ENCODE measurements around the gene NCF4.

NCF4 gene

GRCh38 chr22:36910461-36910860, 49.7 kb downstream of the NCF4 start:
- TF ChIP-seq, protein P1, sequence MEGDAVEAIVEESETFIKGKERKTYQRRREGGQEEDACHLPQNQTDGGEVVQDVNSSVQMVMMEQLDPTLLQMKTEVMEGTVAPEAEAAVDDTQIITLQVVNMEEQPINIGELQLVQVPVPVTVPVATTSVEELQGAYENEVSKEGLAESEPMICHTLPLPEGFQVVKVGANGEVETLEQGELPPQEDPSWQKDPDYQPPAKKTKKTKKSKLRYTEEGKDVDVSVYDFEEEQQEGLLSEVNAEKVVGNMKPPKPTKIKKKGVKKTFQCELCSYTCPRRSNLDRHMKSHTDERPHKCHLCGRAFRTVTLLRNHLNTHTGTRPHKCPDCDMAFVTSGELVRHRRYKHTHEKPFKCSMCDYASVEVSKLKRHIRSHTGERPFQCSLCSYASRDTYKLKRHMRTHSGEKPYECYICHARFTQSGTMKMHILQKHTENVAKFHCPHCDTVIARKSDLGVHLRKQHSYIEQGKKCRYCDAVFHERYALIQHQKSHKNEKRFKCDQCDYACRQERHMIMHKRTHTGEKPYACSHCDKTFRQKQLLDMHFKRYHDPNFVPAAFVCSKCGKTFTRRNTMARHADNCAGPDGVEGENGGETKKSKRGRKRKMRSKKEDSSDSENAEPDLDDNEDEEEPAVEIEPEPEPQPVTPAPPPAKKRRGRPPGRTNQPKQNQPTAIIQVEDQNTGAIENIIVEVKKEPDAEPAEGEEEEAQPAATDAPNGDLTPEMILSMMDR (IDR thresholded peaks at IDR 0.05; ENCODE audit: control insufficient read depth, extremely low read depth, insufficient read depth), result no peak
- no peak overlapping the region for H3K4me3 ChIP-seq (ENCODE audit: low read depth, low read length)
- peak; percentile 26 for DNase-seq (ENCODE audit: low read depth)

- DNase-seq (ENCODE audit: low read depth), result no peak
- H3K4me3 ChIP-seq (ENCODE audit: low read depth, low read length), result no peak overlapping the region
- TF ChIP-seq, protein P1 (IDR thresholded peaks at IDR 0.05; ENCODE audit: control insufficient read depth, extremely low read depth, insufficient read depth), result no peak
Measured at GRCh38 chr22:36911887-36912661, 51.3 kb downstream of the NCF4 start.

GRCh38 chr22:36912694-36913426, 52.1 kb downstream of the NCF4 start:
- DNase-seq (ENCODE audit: low read depth), result no peak
- H3K4me3 ChIP-seq (ENCODE audit: low read depth, low read length), result no peak overlapping the region
- TF ChIP-seq, protein P1 (IDR thresholded peaks at IDR 0.05; ENCODE audit: control insufficient read depth, extremely low read depth, insufficient read depth), result no peak

DNA sequence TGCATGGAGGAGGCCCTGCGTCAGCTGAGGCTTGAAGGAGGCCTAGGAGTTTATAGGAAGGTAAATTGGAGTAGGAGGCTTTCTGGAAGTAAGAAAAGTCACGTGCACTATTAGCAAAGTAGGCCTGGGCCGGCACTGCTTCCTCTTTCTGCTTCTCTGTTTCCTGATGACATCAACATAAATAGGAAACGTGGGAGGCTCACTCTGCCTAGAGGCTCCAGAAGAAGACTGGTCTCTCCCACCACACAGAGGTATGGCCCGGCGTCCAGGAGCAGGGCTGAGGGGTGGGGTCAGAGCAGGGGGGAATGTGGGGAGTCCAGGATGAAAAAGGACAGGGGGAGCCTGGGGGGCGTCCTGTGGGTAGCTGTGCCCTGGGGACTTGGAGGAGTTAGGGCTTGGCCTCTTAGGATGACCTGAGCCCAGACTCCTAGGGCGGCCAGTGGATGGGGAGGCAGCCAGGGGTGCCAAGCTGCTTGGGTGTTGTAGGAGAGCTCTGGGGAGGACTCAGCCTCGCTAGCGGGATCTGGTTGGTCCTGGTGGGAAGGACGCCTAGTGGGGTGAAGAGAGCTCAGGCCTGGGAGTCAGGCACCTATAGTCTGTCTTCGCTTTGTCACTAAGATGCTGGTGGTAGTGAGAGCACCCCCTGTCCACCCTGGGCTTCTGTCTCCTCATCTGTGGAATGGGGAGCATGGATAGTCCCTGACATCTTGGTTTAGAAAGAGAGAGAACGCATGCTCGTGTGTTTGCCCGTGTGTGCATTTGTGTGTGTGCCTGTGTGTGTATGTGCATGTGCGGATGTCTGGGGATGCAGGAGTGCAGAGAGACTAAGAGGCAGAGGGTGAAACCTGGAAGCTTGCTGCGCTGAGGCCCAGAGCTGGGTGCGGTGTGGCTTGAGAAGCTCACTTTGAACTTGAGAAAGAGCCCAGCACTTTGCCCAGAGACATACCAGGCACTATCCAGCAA, 52.9 kb downstream of the NCF4 start, which contains the start of gene CSF2RB:
Gene CSF2RB (plus strand): TSS at position 202 of the 963 bp plus-strand sequence. CDS start 8,580 bp downstream, outside the sequence.
- no peak within 1 kb of the TSS for H3K4me3 ChIP-seq (ENCODE audit: low read depth, low read length)
- TF ChIP-seq, protein P1 (IDR thresholded peaks at IDR 0.05; ENCODE audit: control insufficient read depth, extremely low read depth, insufficient read depth), result no peak

DNA sequence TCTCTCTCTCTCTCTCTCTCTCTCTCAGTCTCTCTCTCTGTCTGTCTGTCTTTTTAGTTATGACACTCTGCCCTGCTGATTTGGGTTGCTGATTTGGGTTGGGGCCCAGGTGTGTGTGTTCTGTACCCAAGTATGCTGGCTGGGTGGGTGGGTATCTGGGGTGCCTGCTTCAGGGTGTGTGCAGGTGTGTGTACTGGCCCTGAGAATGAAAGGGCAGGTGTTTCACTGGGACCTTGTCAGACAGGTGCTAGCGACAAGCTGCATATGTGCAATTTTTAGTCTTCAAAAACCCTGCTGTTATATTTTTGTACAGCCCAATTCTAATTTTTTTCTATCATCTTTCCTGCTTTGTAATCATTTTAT, 53.6 kb downstream of the NCF4 start:
- TF ChIP-seq, protein P1 (IDR thresholded peaks at IDR 0.05; ENCODE audit: control insufficient read depth, extremely low read depth, insufficient read depth), result no peak
- DNase-seq (ENCODE audit: low read depth), result no peak
- H3K4me3 ChIP-seq (ENCODE audit: low read depth, low read length), result no peak overlapping the region

More for the DNA sequence above, 52.9 kb downstream of the NCF4 start, which contains the start of gene CSF2RB:
- DNase-seq (ENCODE audit: low read depth), result no peak

DNA sequence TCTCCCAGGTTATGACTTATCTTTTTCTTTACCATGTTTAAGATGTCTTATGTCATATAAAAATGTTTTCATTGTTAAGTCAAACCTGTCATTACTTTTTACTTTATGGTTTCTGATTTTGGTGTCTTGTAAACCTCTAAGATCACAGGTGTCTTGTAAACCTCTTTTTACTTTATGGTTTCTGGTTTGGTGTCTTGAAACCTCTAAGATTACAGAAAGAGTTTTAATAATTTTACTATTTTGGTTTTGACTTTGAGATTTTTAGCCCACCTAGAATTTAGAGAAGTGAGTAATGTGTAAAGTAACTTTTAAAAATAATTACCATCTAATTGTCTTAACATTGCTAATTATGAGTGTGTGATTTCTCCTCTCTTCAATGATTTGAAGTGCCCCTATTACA, 55.2 kb downstream of the NCF4 start:
- H3K4me3 ChIP-seq (ENCODE audit: low read depth, low read length), result no peak overlapping the region
- TF ChIP-seq, protein P1 (IDR thresholded peaks at IDR 0.05; ENCODE audit: control insufficient read depth, extremely low read depth, insufficient read depth), result no peak

More for the DNA sequence above, 55.2 kb downstream of the NCF4 start:
- DNase-seq (ENCODE audit: low read depth), result no peak

Data from LNCaP clone FGC (cell line).